ENCODE results near the gene METTL13.

The METTL13 gene

GRCh38 chr1:171788696-171789095 is 7.2 kb downstream of the METTL13 start:
- DNase-seq (ENCODE audit: extremely low spot score): no peak
- TF ChIP-seq L3MBTL2 (conservative IDR thresholded peaks at IDR 0.05): no peak
- no peak for TF ChIP-seq CTBP1 (IDR thresholded peaks at IDR 0.05; ENCODE audit: borderline replicate concordance)
- TF ChIP-seq FOXM1 (IDR thresholded peaks at IDR 0.05; ENCODE audit: borderline replicate concordance): no peak
- no peak for TF ChIP-seq ELF4 (IDR thresholded peaks at IDR 0.05)
- TF ChIP-seq HDGF (IDR thresholded peaks at IDR 0.05; ENCODE audit: borderline replicate concordance): no peak
- no peak for TF ChIP-seq SP1 (IDR thresholded peaks at IDR 0.05)
- TF ChIP-seq SUZ12 (IDR thresholded peaks at IDR 0.05): no peak
- POLR2A ChIA-PET: no interaction called here
- CTCF ChIA-PET: no interaction called here

GRCh38 chr1:171790318-171790717 is 8.9 kb downstream of the METTL13 start:
- POLR2A ChIA-PET: interaction anchor here (0.9 kb wide), 1 partner anchor 9 kb away, joined by 3 read pairs; the partner anchor contains the start of gene METTL13
- CTCF ChIA-PET: no interaction called here
- no peak for DNase-seq (ENCODE audit: extremely low spot score)
- TF ChIP-seq LEF1 (IDR thresholded peaks at IDR 0.05; ENCODE audit: borderline replicate concordance) (no peak), BHLHE40 (IDR thresholded peaks at IDR 0.05; ENCODE audit: borderline replicate concordance) (no peak), ZNF384 (IDR thresholded peaks at IDR 0.05) (no peak), TARDBP (IDR thresholded peaks at IDR 0.05) (no peak), FOXA1 (IDR thresholded peaks at IDR 0.05) (no peak), SP1 (IDR thresholded peaks at IDR 0.05) (no peak), HDGF (IDR thresholded peaks at IDR 0.05; ENCODE audit: borderline replicate concordance) (no peak), ELF4 (IDR thresholded peaks at IDR 0.05) (no peak), FOXK2 (IDR thresholded peaks at IDR 0.05) (no peak), CTBP1 (IDR thresholded peaks at IDR 0.05; ENCODE audit: borderline replicate concordance) (no peak), SUZ12 (IDR thresholded peaks at IDR 0.05) (no peak), FOXM1 (IDR thresholded peaks at IDR 0.05; ENCODE audit: borderline replicate concordance) (no peak), PKNOX1 (IDR thresholded peaks at IDR 0.05) (no peak), L3MBTL2 (conservative IDR thresholded peaks at IDR 0.05) (no peak), ARNT (IDR thresholded peaks at IDR 0.05) (no peak), NFRKB (IDR thresholded peaks at IDR 0.05) (no peak)

- no peak for TF ChIP-seq ELF4 (IDR thresholded peaks at IDR 0.05)
- no peak for TF ChIP-seq ARNT (IDR thresholded peaks at IDR 0.05)
- TF ChIP-seq TARDBP (IDR thresholded peaks at IDR 0.05): no peak
- TF ChIP-seq BHLHE40 (IDR thresholded peaks at IDR 0.05; ENCODE audit: borderline replicate concordance): no peak
- no peak for TF ChIP-seq HDGF (IDR thresholded peaks at IDR 0.05; ENCODE audit: borderline replicate concordance)
- no peak for TF ChIP-seq PKNOX1 (IDR thresholded peaks at IDR 0.05)
- TF ChIP-seq SP1 (IDR thresholded peaks at IDR 0.05): no peak
- TF ChIP-seq LEF1 (IDR thresholded peaks at IDR 0.05; ENCODE audit: borderline replicate concordance): no peak
- no peak for TF ChIP-seq CTBP1 (IDR thresholded peaks at IDR 0.05; ENCODE audit: borderline replicate concordance)
- TF ChIP-seq SUZ12 (IDR thresholded peaks at IDR 0.05): no peak
- no peak for TF ChIP-seq NFRKB (IDR thresholded peaks at IDR 0.05)
- TF ChIP-seq FOXA1 (IDR thresholded peaks at IDR 0.05): no peak
- ChIA-PET CTCF (no interaction called here), POLR2A (no interaction called here)
- no peak for DNase-seq (ENCODE audit: extremely low spot score)
These were observed 11.4 kb downstream of the METTL13 start for GRCh38 chr1:171792656-171793369.

GRCh38 chr1:171793636-171794035 is 12.2 kb downstream of the METTL13 start:
- TF ChIP-seq ZNF384 (IDR thresholded peaks at IDR 0.05): no peak
- TF ChIP-seq FOXK2 (IDR thresholded peaks at IDR 0.05): no peak
- TF ChIP-seq L3MBTL2 (conservative IDR thresholded peaks at IDR 0.05): no peak
- no peak for TF ChIP-seq ARNT (IDR thresholded peaks at IDR 0.05)
- no peak for TF ChIP-seq LEF1 (IDR thresholded peaks at IDR 0.05; ENCODE audit: borderline replicate concordance)
- TF ChIP-seq ELF4 (IDR thresholded peaks at IDR 0.05): no peak
- no peak for TF ChIP-seq PKNOX1 (IDR thresholded peaks at IDR 0.05)
- no peak for TF ChIP-seq BHLHE40 (IDR thresholded peaks at IDR 0.05; ENCODE audit: borderline replicate concordance)
- TF ChIP-seq FOXM1 (IDR thresholded peaks at IDR 0.05; ENCODE audit: borderline replicate concordance): no peak
- TF ChIP-seq SUZ12 (IDR thresholded peaks at IDR 0.05): no peak
- no peak for TF ChIP-seq SP1 (IDR thresholded peaks at IDR 0.05)
- TF ChIP-seq HDGF (IDR thresholded peaks at IDR 0.05; ENCODE audit: borderline replicate concordance): no peak
- TF ChIP-seq CTBP1 (IDR thresholded peaks at IDR 0.05; ENCODE audit: borderline replicate concordance): no peak
- no peak for TF ChIP-seq NFRKB (IDR thresholded peaks at IDR 0.05)
- no peak for TF ChIP-seq FOXA1 (IDR thresholded peaks at IDR 0.05)
- no peak for TF ChIP-seq TARDBP (IDR thresholded peaks at IDR 0.05)
- POLR2A ChIA-PET: no interaction called here
- no peak for DNase-seq (ENCODE audit: extremely low spot score)
- CTCF ChIA-PET: no interaction called here

DNA sequence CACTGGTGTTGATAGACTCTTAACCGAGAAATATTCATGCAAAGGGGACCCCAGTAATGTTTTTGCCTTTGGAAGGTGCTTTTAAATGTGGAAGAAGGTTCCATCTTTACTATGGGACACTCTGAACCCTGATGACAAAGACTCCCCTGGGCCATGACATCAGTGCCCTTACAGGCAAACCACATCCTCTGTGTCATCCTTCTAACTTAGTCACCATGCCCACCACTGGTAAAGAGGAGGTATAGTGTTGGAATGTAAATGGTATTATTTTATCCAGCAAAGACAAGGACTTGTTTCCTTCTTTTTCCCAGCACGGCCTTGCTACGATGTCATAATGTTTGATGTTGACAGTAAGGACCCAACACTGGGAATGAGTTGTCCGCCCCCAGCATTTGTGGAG is 12.6 kb downstream of the METTL13 start:
- ChIA-PET CTCF (no interaction called here), POLR2A (no interaction called here)
- no peak for DNase-seq (ENCODE audit: extremely low spot score)

More for the DNA sequence above, 12.6 kb downstream of the METTL13 start:
- no peak for TF ChIP-seq TARDBP (IDR thresholded peaks at IDR 0.05)
- TF ChIP-seq ARNT (IDR thresholded peaks at IDR 0.05): no peak
- TF ChIP-seq NFRKB (IDR thresholded peaks at IDR 0.05): no peak
- no peak for TF ChIP-seq CTBP1 (IDR thresholded peaks at IDR 0.05; ENCODE audit: borderline replicate concordance)
- no peak for TF ChIP-seq HDGF (IDR thresholded peaks at IDR 0.05; ENCODE audit: borderline replicate concordance)
- no peak for TF ChIP-seq FOXK2 (IDR thresholded peaks at IDR 0.05)
- no peak for TF ChIP-seq SP1 (IDR thresholded peaks at IDR 0.05)
- no peak for TF ChIP-seq BHLHE40 (IDR thresholded peaks at IDR 0.05; ENCODE audit: borderline replicate concordance)
- no peak for TF ChIP-seq ZNF384 (IDR thresholded peaks at IDR 0.05)
- no peak for TF ChIP-seq L3MBTL2 (conservative IDR thresholded peaks at IDR 0.05)
- TF ChIP-seq PKNOX1 (IDR thresholded peaks at IDR 0.05): no peak
- no peak for TF ChIP-seq SUZ12 (IDR thresholded peaks at IDR 0.05)
- TF ChIP-seq ELF4 (IDR thresholded peaks at IDR 0.05): no peak
- no peak for TF ChIP-seq LEF1 (IDR thresholded peaks at IDR 0.05; ENCODE audit: borderline replicate concordance)
